Measurements from ENCODE around the gene TASP1.

TASP1 gene

GRCh38 chr20:13517831-13518230 lies 120.9 kb downstream of the TASP1 start:
- Histone ChIP-seq H3K9ac (ENCODE audit: low read depth, low read length) (no peak overlapping the region), H3K27ac (ENCODE audit: low read length) (peak overlapping the region; percentile 19), H3K4me2 (ENCODE audit: insufficient read depth, low read length) (no peak overlapping the region), H3K27me3 (ENCODE audit: insufficient read depth, low read length, poor library complexity) (no peaks in the 10 kb centered on the region), H2AFZ (ENCODE audit: low read depth, low read length) (no peak overlapping the region), H3K9me3 (ENCODE audit: insufficient read depth, low read length, severe bottlenecking) (peaks cover 20% of the 10 kb centered on the region), H3K4me1 (ENCODE audit: insufficient read depth, low read length) (peaks cover 48% of the 10 kb centered on the region), H3K36me3 (ENCODE audit: insufficient read depth, low read length) (peaks cover 75% of the 10 kb centered on the region), H4K20me1 (ENCODE audit: insufficient read depth, low read length) (no peaks in the 10 kb centered on the region), H3K4me3 (ENCODE audit: low read depth in 1 of 2, low read length in 2 of 2) (no peak overlapping the region), H3K79me2 (ENCODE audit: insufficient read depth, low read length) (peaks cover 71% of the 10 kb centered on the region)
- TF ChIP-seq EZH2 (IDR thresholded peaks at IDR 0.05; ENCODE audit: borderline replicate concordance, low read depth, low read length, severe bottlenecking): no peak
- TF ChIP-seq CTCF (IDR thresholded peaks at IDR 0.05; ENCODE audit: borderline replicate concordance, extremely low read depth, low read length, poor library complexity, severe bottlenecking): no peak
- DNase-seq (no peak), ATAC-seq (ENCODE audit: insufficient read depth, low read depth) (no peak)

DNA sequence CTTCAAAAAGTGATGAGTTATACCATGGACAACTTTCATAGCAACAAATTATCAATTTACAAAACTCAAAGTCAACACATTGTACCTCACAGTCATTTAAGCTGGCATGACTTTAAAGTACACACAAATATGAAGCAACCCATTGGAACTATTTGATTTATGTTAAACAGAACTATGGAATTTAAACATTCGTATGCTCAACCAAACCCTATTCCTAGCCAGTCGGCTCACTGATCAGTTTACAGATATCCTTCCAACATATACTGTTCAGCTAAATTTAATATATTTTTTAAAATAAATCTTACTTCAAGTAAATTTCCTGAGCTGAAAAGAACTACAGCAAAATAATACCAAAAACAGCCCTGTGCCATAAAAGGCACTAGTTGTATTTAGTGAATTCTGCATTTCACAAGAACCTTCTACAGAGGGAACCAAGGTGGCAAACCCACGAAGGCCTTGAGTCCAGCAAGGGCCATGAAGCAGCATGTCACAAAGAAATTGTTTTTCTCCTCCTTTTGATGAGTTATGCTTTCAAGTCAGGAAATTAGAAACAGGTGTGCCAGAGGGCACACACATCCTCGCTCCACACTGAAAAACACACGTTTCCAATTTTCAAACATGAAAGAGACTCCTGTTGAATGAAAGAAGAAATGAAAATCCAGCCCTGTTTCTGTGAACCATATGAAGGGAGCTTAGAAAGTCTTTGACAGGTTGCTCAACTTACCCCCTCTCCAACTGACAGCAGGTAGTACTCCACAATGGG lies 122.8 kb downstream of the TASP1 start:
- ATAC-seq (ENCODE audit: insufficient read depth, low read depth): peak; percentile 79
- Histone ChIP-seq H2AFZ (ENCODE audit: low read depth, low read length) (no peak overlapping the region), H3K4me2 (ENCODE audit: insufficient read depth, low read length) (no peak overlapping the region), H3K9me3 (ENCODE audit: insufficient read depth, low read length, severe bottlenecking) (peaks cover 20% of the 10 kb centered on the region), H3K27me3 (ENCODE audit: insufficient read depth, low read length, poor library complexity) (no peaks in the 10 kb centered on the region), H3K36me3 (ENCODE audit: insufficient read depth, low read length) (peaks cover 73% of the 10 kb centered on the region), H3K4me3 (ENCODE audit: low read depth in 1 of 2, low read length in 2 of 2) (no peak overlapping the region), H3K79me2 (ENCODE audit: insufficient read depth, low read length) (peaks cover 65% of the 10 kb centered on the region), H3K4me1 (ENCODE audit: insufficient read depth, low read length) (peaks cover 48% of the 10 kb centered on the region), H4K20me1 (ENCODE audit: insufficient read depth, low read length) (no peaks in the 10 kb centered on the region), H3K9ac (ENCODE audit: low read depth, low read length) (no peak overlapping the region), H3K27ac (ENCODE audit: low read length) (peak overlapping the region; percentile 47)
- no peak for TF ChIP-seq EZH2 (IDR thresholded peaks at IDR 0.05; ENCODE audit: borderline replicate concordance, low read depth, low read length, severe bottlenecking)
- no peak for TF ChIP-seq CTCF (IDR thresholded peaks at IDR 0.05; ENCODE audit: borderline replicate concordance, extremely low read depth, low read length, poor library complexity, severe bottlenecking)
- DNase-seq: peak; percentile 51

- Histone ChIP-seq H3K27ac (ENCODE audit: low read length) (peak overlapping the region; percentile 2), H3K9me3 (ENCODE audit: insufficient read depth, low read length, severe bottlenecking) (peaks cover 21% of the 10 kb centered on the region), H3K36me3 (ENCODE audit: insufficient read depth, low read length) (peaks cover 79% of the 10 kb centered on the region), H3K4me1 (ENCODE audit: insufficient read depth, low read length) (peaks cover 48% of the 10 kb centered on the region), H3K4me2 (ENCODE audit: insufficient read depth, low read length) (no peak overlapping the region), H4K20me1 (ENCODE audit: insufficient read depth, low read length) (no peaks in the 10 kb centered on the region), H2AFZ (ENCODE audit: low read depth, low read length) (no peak overlapping the region), H3K4me3 (ENCODE audit: low read depth in 1 of 2, low read length in 2 of 2) (no peak overlapping the region), H3K27me3 (ENCODE audit: insufficient read depth, low read length, poor library complexity) (no peaks in the 10 kb centered on the region), H3K9ac (ENCODE audit: low read depth, low read length) (no peak overlapping the region), H3K79me2 (ENCODE audit: insufficient read depth, low read length) (peaks cover 70% of the 10 kb centered on the region)
- no peak for ATAC-seq (ENCODE audit: insufficient read depth, low read depth)
- no peak for DNase-seq
- TF ChIP-seq EZH2 (IDR thresholded peaks at IDR 0.05; ENCODE audit: borderline replicate concordance, low read depth, low read length, severe bottlenecking) (no peak), CTCF (IDR thresholded peaks at IDR 0.05; ENCODE audit: borderline replicate concordance, extremely low read depth, low read length, poor library complexity, severe bottlenecking) (no peak)
Observed at GRCh38 chr20:13515291-13515690, 123.4 kb downstream of the TASP1 start.

All from DND-41 (cell line).